ENCODE results near the gene ANKRD63. TPM values are rescaled to one million over a fixed set of nuclear protein-coding genes. Genes with fewer than 3 reads are reported as not detected.

Gene ANKRD63
- total and polyA plus RNA-seq, 4 donors = not detected

- H3K27ac ChIP-seq (ENCODE audit: low read depth in 1 of 2, low read length in 2 of 2) = no peak overlapping the region
- no peaks in the 10 kb centered on the region for H3K27me3 ChIP-seq (ENCODE audit: control insufficient read depth in 4 of 4, insufficient read depth in 4 of 4, low read length in 3 of 4)
- peaks cover 0 to 11% (median 6%) of the 10 kb centered on the region in 4 donors for H3K4me1 ChIP-seq (ENCODE audit: control insufficient read depth in 4 of 4, insufficient read depth in 4 of 4, low read length in 3 of 4)
- H3K4me3 ChIP-seq (ENCODE audit: low read depth in 1 of 3, low read length in 3 of 3) = no peak overlapping the region
- no peak for TF ChIP-seq YY1 (IDR thresholded peaks at IDR 0.05)
- TF ChIP-seq REST (IDR thresholded peaks at IDR 0.05) = no peak
- TF ChIP-seq HNF4G (IDR thresholded peaks at IDR 0.05) = no peak
- TF ChIP-seq NR2F2 (IDR thresholded peaks at IDR 0.05) = no peak
- no peak for TF ChIP-seq JUND (IDR thresholded peaks at IDR 0.05)
- no peak for TF ChIP-seq ATF3 (IDR thresholded peaks at IDR 0.05)
- TF ChIP-seq GABPA (IDR thresholded peaks at IDR 0.05 in 1 of 2, conservative IDR thresholded peaks at IDR 0.05 in 1 of 2) = no peak
- no peak for TF ChIP-seq EGR1 (IDR thresholded peaks at IDR 0.05; ENCODE audit: low read depth in 2 of 2)
- no peak for TF ChIP-seq CTCF (IDR thresholded peaks at IDR 0.05; ENCODE audit: low read depth, low read length, missing input control)
- TF ChIP-seq RXRA (IDR thresholded peaks at IDR 0.05) = no peak
- TF ChIP-seq FOXA1 (IDR thresholded peaks at IDR 0.05) = no peak
- TF ChIP-seq MAX (IDR thresholded peaks at IDR 0.05) = no peak
- no peak for TF ChIP-seq HNF4A (conservative IDR thresholded peaks at IDR 0.05)
- TF ChIP-seq FOXA2 (IDR thresholded peaks at IDR 0.05) = no peak
- no peak for DNase-seq (ENCODE audit: low spot score)
- 89% methylated on average over 2 of the region's 2 CpGs for WGBS
- no peak overlapping the region for H3K9ac ChIP-seq (ENCODE audit: low read depth in 1 of 2, low read length in 2 of 2)
- H3K9me3 ChIP-seq (ENCODE audit: control insufficient read depth in 4 of 4, low read length in 3 of 4) = no peaks in the 10 kb centered on the region
- peaks cover 0 to 1% (median 0%) of the 10 kb centered on the region in 4 donors for H3K36me3 ChIP-seq (ENCODE audit: control insufficient read depth in 4 of 4, insufficient read depth in 3 of 4, low read depth in 1 of 4, low read length in 3 of 4)
These were observed 42.8 kb upstream of the ANKRD63 start for GRCh38 chr15:40325700-40326099.

- TF ChIP-seq EGR1 (IDR thresholded peaks at IDR 0.05; ENCODE audit: low read depth in 2 of 2) = no peak
- no peak for TF ChIP-seq SP1 (IDR thresholded peaks at IDR 0.05)
- TF ChIP-seq JUND (IDR thresholded peaks at IDR 0.05) = no peak
- TF ChIP-seq HNF4G (IDR thresholded peaks at IDR 0.05) = no peak
- TF ChIP-seq FOXA1 (IDR thresholded peaks at IDR 0.05) = no peak
- TF ChIP-seq NR2F2 (IDR thresholded peaks at IDR 0.05) = no peak
- TF ChIP-seq GABPA (IDR thresholded peaks at IDR 0.05 in 1 of 2, conservative IDR thresholded peaks at IDR 0.05 in 1 of 2) = no peak
- TF ChIP-seq RXRA (IDR thresholded peaks at IDR 0.05) = no peak
- TF ChIP-seq MAX (IDR thresholded peaks at IDR 0.05) = no peak
- no peak for TF ChIP-seq ATF3 (IDR thresholded peaks at IDR 0.05)
- TF ChIP-seq REST (IDR thresholded peaks at IDR 0.05) = no peak
- TF ChIP-seq FOXA2 (IDR thresholded peaks at IDR 0.05) = no peak
- TF ChIP-seq ZBTB33 (IDR thresholded peaks at IDR 0.05) = no peak
- TF ChIP-seq YY1 (IDR thresholded peaks at IDR 0.05) = no peak
- no peak for TF ChIP-seq RAD21 (IDR thresholded peaks at IDR 0.05)
- TF ChIP-seq HNF4A (conservative IDR thresholded peaks at IDR 0.05) = no peak
- no peak for TF ChIP-seq TAF1 (conservative IDR thresholded peaks at IDR 0.05)
- Histone ChIP-seq H3K9ac (ENCODE audit: low read depth in 1 of 2, low read length in 2 of 2) (no peak overlapping the region), H3K27ac (ENCODE audit: low read depth in 1 of 2, low read length in 2 of 2) (no peak overlapping the region), H3K36me3 (ENCODE audit: control insufficient read depth in 4 of 4, insufficient read depth in 3 of 4, low read depth in 1 of 4, low read length in 3 of 4) (peaks cover 0 to 1% (median 0%) of the 10 kb centered on the region in 4 donors), H3K27me3 (ENCODE audit: control insufficient read depth in 4 of 4, insufficient read depth in 4 of 4, low read length in 3 of 4) (no peaks in the 10 kb centered on the region), H3K9me3 (ENCODE audit: control insufficient read depth in 4 of 4, low read length in 3 of 4) (no peaks in the 10 kb centered on the region), H3K4me1 (ENCODE audit: control insufficient read depth in 4 of 4, insufficient read depth in 4 of 4, low read length in 3 of 4) (peaks cover 0 to 11% (median 6%) of the 10 kb centered on the region in 4 donors), H3K4me3 (ENCODE audit: low read depth in 1 of 3, low read length in 3 of 3) (no peak overlapping the region)
- DNase-seq (ENCODE audit: low spot score) = no peak
- 68% methylated on average over 2 of the region's 2 CpGs for WGBS
These were observed 42.3 kb upstream of the ANKRD63 start for GRCh38 chr15:40325188-40325587.
